ENCODE results near the gene KREMEN2.
A peak's percentile ranks its signal among the peaks of the same experiment; 100 is the strongest.

The KREMEN2 gene

GRCh38 chr16:2976673-2977072, 12.6 kb downstream of the KREMEN2 start:
- H3K79me2 ChIP-seq (ENCODE audit: insufficient read depth, low read length) = peaks cover 30% of the 10 kb centered on the region

DNA sequence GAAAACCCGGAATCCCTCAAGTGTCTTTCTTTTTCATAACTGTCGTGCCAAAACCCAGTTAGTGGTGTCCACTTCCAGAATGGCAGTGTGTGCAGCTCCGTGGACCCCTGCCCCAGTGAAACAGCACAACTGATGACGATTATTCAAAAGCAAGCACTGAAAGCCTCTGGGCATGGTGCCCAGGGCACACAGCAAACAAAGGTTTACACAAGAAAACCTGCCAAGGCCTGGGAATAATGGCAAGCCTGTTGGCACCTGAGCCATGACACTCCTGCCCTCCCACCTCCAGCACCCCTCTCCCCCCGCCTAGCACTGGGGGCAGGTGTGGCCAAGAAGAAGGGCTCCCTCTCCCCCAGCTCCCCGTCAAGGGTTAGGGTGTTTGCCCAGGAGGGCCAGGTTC, 13.4 kb downstream of the KREMEN2 start:
- H3K36me3 ChIP-seq (ENCODE audit: insufficient read depth, low read length) = no peaks in the 10 kb centered on the region
- peak overlapping the region; percentile 51 for H3K4me2 ChIP-seq (ENCODE audit: low read depth, low read length, poor library complexity, severe bottlenecking)

More at GRCh38 chr16:2976673-2977072, 12.6 kb downstream of the KREMEN2 start:
- Histone ChIP-seq H4K20me1 (ENCODE audit: insufficient read depth, low read length, poor library complexity, severe bottlenecking) (no peaks in the 10 kb centered on the region), H3K27me3 (ENCODE audit: insufficient read depth, low read length, poor library complexity, severe bottlenecking) (no peaks in the 10 kb centered on the region), H2AFZ (ENCODE audit: low read length) (no peak overlapping the region), H3K36me3 (ENCODE audit: insufficient read depth, low read length) (no peaks in the 10 kb centered on the region), H3K4me2 (ENCODE audit: low read depth, low read length, poor library complexity, severe bottlenecking) (no peak overlapping the region), H3K4me1 (ENCODE audit: insufficient read depth, low read length, poor library complexity, severe bottlenecking) (no peaks in the 10 kb centered on the region), H3K9me2 (replicated peaks; ENCODE audit: low read depth, low read length) (no peaks in the 10 kb centered on the region), H3F3A (ENCODE audit: low read depth) (no peaks in the 10 kb centered on the region), H3K9ac (ENCODE audit: low read depth, low read length, poor library complexity, severe bottlenecking) (no peak overlapping the region), H3K4me3 (ENCODE audit: low read length, poor library complexity, severe bottlenecking) (no peak overlapping the region), H3K9me3 (ENCODE audit: insufficient read depth, low read depth, low read length) (no peaks in the 10 kb centered on the region)
- TF ChIP-seq CTCF (conservative IDR thresholded peaks at IDR 0.05; ENCODE audit: low read length) (no peak), EZH2phosphoT487 (IDR thresholded peaks at IDR 0.05; ENCODE audit: borderline replicate concordance) (no peak)

DNA sequence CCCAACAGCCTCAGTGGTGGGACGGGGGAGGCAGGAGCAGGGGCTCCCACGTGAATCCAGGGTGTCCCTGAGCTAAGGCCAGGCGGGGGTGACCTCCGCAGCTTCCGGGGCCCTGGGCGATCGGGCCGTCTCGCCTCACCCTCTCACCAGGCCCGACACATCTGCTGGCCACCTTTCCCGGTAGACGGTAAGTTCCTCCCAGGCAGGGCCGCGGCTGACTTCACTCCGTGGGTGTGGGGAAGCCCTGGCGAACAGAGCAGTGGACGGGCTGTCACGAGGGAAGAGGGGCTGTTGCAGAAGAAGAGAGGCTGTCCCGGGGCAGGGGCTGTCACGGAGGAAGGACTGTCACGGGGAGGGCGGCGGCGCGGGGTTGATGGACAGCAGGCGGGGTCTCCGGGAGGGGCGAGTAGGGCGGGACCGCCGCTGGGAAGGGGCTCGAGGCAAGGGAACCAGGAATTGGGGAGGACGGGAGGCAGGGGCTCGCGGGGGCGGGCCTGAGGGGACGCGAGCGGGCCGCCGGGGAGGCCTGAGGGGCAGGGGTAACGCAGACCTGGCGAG, 15.7 kb downstream of the KREMEN2 start:
- Histone ChIP-seq H4K20me1 (ENCODE audit: insufficient read depth, low read length, poor library complexity, severe bottlenecking) (no peaks in the 10 kb centered on the region), H3K36me3 (ENCODE audit: insufficient read depth, low read length) (no peaks in the 10 kb centered on the region), H3F3A (ENCODE audit: low read depth) (no peaks in the 10 kb centered on the region), H3K4me1 (ENCODE audit: insufficient read depth, low read length, poor library complexity, severe bottlenecking) (no peaks in the 10 kb centered on the region), H3K9ac (ENCODE audit: low read depth, low read length, poor library complexity, severe bottlenecking) (peak overlapping the region; percentile 88), H3K4me2 (ENCODE audit: low read depth, low read length, poor library complexity, severe bottlenecking) (peak overlapping the region; percentile 75), H2AFZ (ENCODE audit: low read length) (peak overlapping the region; percentile 49; the same call in 1 of the 2 replicates), H3K79me2 (ENCODE audit: insufficient read depth, low read length) (peaks cover 30% of the 10 kb centered on the region), H3K4me3 (ENCODE audit: low read length, poor library complexity, severe bottlenecking) (peak overlapping the region; percentile 87), H3K9me2 (replicated peaks; ENCODE audit: low read depth, low read length) (no peaks in the 10 kb centered on the region), H3K27me3 (ENCODE audit: insufficient read depth, low read length, poor library complexity, severe bottlenecking) (no peaks in the 10 kb centered on the region), H3K9me3 (ENCODE audit: insufficient read depth, low read depth, low read length) (no peaks in the 10 kb centered on the region)
- TF ChIP-seq EZH2phosphoT487 (IDR thresholded peaks at IDR 0.05; ENCODE audit: borderline replicate concordance) = no peak

More for the DNA sequence above, 13.4 kb downstream of the KREMEN2 start:
- Histone ChIP-seq H3F3A (ENCODE audit: low read depth) (no peaks in the 10 kb centered on the region), H3K9ac (ENCODE audit: low read depth, low read length, poor library complexity, severe bottlenecking) (no peak overlapping the region), H3K4me3 (ENCODE audit: low read length, poor library complexity, severe bottlenecking) (no peak overlapping the region), H3K27me3 (ENCODE audit: insufficient read depth, low read length, poor library complexity, severe bottlenecking) (no peaks in the 10 kb centered on the region), H3K9me3 (ENCODE audit: insufficient read depth, low read depth, low read length) (no peaks in the 10 kb centered on the region), H3K4me1 (ENCODE audit: insufficient read depth, low read length, poor library complexity, severe bottlenecking) (no peaks in the 10 kb centered on the region), H3K79me2 (ENCODE audit: insufficient read depth, low read length) (peaks cover 30% of the 10 kb centered on the region), H2AFZ (ENCODE audit: low read length) (no peak overlapping the region), H4K20me1 (ENCODE audit: insufficient read depth, low read length, poor library complexity, severe bottlenecking) (no peaks in the 10 kb centered on the region), H3K9me2 (replicated peaks; ENCODE audit: low read depth, low read length) (no peaks in the 10 kb centered on the region)
- TF ChIP-seq EZH2phosphoT487 (IDR thresholded peaks at IDR 0.05; ENCODE audit: borderline replicate concordance) (no peak), CTCF (conservative IDR thresholded peaks at IDR 0.05; ENCODE audit: low read length) (no peak)
